Stimulated activated CD4-positive, alpha-beta T cell treated with anti-CD3 and anti-CD28 coated beads, TNF-alpha, amount 100 ng/mL, for 48 hours (primary cell): Measurements from ENCODE around the gene ESM1.

Experiments used
- DNase-seq, 3 donors: peaks; one replicate each; pipeline ENCODE4 v3.0.0-alpha.2; 2020; ENCODE audit warnings: low read depth in 3 of 3

The ESM1 gene

GRCh38 chr5:54981928-54982327, 3.5 kb downstream of the ESM1 start:
- no peak for DNase-seq

DNA sequence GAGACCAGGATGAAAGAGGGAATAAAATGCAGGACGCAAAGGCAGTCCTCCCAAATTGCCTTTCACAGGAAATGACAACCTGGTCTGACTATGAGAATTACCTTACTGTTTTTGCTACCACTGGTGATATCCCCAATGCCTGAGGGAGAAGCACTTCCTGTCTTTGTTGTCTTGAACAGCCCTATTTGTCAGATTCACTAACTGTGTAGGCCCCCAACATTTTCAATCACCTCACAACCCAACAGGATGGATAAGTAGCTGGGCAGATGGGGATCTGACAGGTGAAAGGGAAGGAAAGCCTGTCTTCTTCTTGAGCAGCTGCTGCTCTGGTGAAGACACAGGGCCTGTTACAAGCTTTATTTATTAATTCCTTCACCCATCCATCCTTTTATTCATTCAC, 9.7 kb downstream of the ESM1 start:
- DNase-seq = no peak

- no peak for DNase-seq
Observed at GRCh38 chr5:54969856-54970828, 15.3 kb downstream of the ESM1 start.

DNA sequence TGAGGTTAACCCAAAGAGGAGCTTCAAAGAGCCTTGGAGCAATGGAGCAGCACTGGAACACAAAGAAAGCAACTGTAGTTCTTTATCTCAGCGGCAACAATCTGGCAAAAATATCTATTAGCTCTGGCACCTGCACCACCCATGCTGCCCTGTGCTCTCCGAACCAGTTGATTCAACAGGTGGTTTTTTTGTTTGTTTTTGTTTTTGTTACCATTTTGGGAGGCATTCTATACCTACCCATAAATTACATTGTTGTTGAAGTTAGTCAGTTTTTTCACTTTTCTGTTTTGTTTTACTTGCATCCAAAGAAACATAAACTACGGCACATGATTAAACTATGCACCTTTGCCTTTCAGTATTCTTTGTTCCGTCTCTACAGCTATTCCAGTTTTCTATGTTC, 16.2 kb downstream of the ESM1 start:
- no peak for DNase-seq

GRCh38 chr5:54965806-54966205, 19.6 kb downstream of the ESM1 start:
- no peak for DNase-seq

GRCh38 chr5:54964405-54964804, 21.0 kb downstream of the ESM1 start:
- no peak for DNase-seq

DNA sequence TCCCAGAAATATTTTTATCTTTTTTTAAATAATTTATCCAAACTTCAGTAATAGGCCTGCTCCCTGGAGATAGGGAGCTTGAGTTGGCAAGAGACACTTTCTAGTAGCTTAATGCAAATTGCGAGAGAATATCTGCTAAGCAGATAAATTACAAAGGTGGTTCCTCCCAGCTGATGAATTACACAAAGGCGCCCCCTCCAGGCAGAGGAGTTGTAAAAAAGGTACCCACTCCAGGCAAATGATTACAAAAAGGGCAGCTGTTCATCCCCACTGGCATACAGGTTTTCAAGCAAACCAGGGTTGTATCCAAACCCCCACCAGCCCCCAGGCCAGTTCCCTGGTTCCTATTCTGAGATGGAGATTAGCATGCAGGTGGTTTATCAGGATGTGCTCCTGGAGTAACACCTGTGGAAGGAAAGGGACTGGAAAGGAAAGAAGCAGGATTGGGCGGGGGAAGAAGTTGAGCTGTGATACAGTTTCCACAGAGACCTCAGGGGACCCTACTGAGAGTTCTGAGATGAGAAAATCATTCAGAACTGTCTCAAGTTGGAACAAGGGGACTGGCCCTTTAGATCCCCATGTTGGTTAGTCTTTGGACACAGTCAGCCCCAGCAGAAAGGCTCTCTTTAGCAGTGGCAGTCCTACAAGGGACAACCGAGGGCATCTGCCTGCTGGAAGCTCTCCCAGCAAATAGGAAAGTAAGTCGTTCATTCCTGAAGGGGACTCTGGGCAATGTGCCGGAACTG, 25.5 kb downstream of the ESM1 start:
- peak in 2 of 3 donors; percentile 18 to 43 for DNase-seq

- no peak for DNase-seq
Observed at GRCh38 chr5:54956922-54957321, 28.5 kb downstream of the ESM1 start.

DNA sequence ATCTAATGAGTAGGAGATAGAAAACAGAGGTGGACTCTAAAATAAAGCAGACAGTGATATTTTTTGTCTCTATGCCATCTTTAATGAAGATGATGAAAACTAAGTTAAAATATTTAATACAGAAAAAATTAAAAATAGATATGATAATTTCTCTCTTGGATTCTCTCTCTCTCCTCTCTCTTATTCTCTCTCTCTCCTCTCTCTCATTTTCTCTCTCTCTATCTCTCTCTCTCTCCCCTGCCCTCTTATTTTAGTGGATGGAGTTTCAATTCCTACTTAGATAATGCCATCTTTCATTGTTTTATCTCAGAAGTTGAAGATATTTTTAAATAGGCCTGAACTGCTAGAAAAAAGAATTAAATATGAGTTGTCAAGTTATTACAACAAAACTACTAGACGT, 38.2 kb downstream of the ESM1 start:
- no peak for DNase-seq

DNA sequence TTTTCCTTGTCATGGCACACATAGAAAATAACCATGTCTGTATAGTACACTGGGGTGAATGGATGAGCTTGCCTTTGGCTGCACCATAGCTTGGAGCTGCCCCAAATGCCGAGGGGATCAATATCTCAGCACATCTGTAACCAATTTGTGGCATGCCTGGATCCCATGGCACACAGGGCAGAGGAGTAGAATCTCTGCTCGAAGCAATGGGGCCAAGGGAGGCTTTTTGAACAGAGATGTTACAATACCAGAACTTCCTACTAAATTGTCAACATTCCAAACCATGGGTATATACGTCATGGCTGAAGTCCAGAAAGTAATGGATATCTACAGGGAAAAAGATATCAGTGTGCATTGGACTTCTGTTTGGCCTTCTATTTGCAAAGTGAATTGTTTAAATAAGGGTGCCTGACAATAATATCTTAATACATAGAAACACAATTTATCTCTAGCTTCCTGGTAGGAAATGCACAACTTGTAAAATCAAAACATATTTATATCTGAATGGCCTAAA, 39.0 kb downstream of the ESM1 start:
- DNase-seq = no peak

GRCh38 chr5:54944364-54944763, 41.0 kb downstream of the ESM1 start:
- no peak for DNase-seq

DNA sequence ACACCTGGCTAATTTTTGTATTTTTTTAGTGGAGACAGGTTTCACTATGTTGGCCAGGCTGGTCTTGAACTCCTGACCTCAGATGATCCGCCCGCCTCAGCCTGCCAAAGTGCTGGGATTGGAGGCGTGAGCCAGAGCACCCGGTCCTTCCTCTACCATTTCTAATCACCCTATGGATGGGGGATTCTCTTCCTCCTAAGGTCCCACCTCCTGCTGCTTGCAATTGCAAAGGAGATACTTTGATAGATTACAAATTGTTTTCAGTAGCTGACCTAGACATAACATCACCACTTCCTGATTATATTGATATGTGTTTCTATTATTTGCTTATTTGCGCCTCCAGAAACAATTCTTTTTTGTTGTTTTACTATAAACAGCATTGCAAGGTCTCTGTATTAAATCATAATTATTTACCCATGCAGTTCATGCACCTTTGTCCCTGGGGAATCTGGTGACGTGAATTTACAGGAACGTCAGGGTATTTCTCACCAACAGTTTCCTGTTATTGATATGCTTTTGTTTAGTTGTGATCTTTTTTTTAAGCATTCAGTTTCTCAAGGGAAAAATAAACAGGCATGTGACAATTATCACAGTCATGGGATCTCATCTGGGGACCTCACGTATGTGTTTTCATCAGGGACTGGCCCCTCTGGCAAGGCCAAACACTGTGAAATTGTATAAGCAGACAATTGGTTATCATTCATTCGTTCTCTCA, 43.2 kb downstream of the ESM1 start:
- no peak for DNase-seq

DNA sequence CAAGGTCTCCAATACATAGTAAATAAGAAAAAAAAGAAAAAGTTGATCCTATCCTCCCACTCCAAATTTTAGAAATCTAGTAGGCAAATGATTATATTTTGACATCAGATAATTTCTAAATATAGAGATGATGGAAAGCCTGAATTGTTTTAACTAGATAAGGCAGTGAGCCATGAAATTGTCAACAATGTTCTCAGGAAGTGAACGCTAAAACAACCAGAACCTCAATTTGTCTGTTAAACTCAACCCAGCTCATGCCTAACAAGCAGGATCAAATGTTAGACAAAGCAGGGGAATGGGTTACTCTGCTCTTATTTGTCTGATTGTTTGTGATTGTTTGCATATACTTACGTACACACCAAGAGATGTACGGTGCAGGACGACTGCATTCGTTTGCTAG, 49.2 kb downstream of the ESM1 start:
- DNase-seq = no peak

GRCh38 chr5:54932789-54933188, 52.6 kb downstream of the ESM1 start:
- DNase-seq = no peak

DNA sequence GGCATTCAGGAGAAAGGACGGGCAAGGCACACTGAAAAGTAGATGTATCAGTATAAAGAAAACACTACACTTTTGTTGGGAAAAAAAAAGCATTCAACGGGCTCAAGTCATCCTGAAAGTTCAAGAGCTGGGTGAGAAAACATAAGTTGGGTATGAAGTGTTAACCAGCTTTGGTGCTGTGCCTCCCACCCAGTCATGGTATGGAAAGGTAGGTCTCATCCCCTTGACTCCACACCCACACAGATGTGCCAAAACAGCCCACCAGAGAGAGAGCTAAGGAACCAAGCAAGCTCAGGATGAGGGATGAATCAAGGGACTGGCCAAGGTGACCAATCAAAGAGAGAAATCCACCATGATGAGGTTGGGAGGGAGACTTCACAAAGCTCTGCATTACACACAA, 54.7 kb downstream of the ESM1 start:
- DNase-seq = peak in 1 of 3 donors; percentile 17
